LNCaP clone FGC (cell line): Measurements from ENCODE around the gene RHOBTB3.

Experiments used
- DNase-seq: peaks from one replicate; pipeline ENCODE4 v3.0.0-alpha.2; 2011; ENCODE audit warnings: low read depth
- H3K4me3 ChIP-seq: 2 replicates; pipeline ENCODE4 v1.5.1; 2011; ENCODE audit warnings: mild to moderate bottlenecking, low read depth, low read length, control low read depth
- CTCF ChIP-seq: IDR thresholded peaks from 2 replicates; pipeline ENCODE4 v1.5.1; 2012; ENCODE audit warnings: mild to moderate bottlenecking; ENCODE audit not compliant: control insufficient read depth, insufficient read depth; ENCODE audit errors: extremely low read depth

The RHOBTB3 gene

DNA sequence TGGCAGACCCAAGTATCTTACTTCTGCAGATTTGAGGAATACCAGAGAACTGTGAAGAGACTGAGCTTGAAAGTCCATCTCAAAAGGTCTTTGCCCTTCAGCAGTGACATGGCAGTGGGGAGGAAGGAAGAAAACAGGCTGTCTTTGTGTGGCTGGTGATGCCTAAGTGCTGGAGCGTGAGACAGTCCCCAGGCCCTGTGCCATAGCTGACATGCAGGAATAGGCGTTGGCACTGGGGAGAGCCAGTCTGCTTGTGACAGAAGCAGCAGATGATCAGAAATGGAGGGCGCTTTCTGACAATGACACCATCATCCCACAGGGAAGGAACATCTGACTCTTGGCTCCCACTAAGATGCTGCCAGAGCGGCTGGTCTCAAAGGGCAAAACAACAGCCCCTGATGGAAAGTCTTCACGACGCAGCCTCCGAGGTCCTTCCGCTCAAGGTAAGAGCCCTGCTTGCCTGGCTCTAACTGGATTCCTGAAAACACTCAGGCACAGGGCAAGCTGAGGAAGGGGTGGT lies 106.9 kb downstream of the RHOBTB3 start:
- no peak overlapping the region for H3K4me3 ChIP-seq
- TF ChIP-seq CTCF = no peak
- no peak for DNase-seq

DNA sequence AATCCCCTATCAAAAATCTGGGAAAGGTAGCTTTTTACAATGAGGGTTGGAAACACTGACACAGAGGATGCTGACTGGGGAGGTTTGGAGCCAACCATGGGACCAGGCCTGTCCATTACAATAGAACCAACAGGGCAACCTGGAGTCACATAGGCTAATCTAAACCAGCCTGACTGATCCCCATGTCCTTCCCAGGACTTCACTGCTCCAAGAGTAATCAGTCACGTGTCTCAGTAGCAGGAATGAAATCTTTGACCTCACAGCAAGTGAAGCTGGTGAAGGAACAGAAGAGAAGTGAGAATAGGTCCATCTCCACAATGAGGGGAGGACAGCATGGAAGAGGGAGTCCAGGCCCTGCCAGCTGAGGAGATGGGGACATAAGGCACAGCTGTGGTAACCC lies 107.4 kb downstream of the RHOBTB3 start:
- DNase-seq = no peak
- TF ChIP-seq CTCF = no peak
- no peak overlapping the region for H3K4me3 ChIP-seq

GRCh38 chr5:95839658-95840057 lies 108.5 kb downstream of the RHOBTB3 start:
- TF ChIP-seq CTCF = no peak
- no peak overlapping the region for H3K4me3 ChIP-seq
- no peak for DNase-seq

DNA sequence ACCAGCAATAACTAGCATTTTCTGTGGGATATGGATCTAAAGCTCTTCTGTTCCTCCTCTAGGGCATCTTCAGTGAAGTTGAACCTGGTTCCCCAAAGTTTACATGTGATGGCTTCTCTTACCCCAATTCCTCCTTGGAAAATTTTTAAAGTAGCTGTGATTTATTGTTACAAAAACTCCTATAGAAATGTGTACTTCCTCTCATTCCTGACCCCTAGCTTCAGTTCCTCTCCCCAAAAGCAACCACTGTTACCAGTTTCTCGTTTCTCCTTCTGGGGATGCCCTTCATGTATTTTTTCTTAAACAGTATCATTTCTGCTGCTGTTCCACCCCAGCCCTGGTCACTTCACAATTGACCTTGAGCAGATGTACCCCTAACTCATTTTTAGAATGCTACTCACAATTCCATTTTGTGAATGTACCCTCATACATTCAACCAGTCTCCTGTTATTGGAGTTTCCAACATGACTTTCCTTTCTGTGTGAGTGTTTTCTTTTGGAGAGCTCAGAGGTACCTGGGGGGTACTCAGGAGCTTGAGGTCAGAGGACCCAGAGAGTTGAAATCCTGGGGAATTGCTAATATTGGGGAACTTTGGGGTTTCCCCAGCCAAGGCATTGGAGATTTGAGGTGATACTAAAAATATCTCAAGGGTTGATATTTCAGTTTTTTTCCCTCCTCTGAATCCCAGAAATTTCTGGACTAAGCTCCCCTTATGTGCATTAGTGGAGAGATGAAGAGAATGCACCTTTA lies 110.0 kb downstream of the RHOBTB3 start:
- H3K4me3 ChIP-seq = no peak overlapping the region
- no peak for DNase-seq
- TF ChIP-seq CTCF = no peak

DNA sequence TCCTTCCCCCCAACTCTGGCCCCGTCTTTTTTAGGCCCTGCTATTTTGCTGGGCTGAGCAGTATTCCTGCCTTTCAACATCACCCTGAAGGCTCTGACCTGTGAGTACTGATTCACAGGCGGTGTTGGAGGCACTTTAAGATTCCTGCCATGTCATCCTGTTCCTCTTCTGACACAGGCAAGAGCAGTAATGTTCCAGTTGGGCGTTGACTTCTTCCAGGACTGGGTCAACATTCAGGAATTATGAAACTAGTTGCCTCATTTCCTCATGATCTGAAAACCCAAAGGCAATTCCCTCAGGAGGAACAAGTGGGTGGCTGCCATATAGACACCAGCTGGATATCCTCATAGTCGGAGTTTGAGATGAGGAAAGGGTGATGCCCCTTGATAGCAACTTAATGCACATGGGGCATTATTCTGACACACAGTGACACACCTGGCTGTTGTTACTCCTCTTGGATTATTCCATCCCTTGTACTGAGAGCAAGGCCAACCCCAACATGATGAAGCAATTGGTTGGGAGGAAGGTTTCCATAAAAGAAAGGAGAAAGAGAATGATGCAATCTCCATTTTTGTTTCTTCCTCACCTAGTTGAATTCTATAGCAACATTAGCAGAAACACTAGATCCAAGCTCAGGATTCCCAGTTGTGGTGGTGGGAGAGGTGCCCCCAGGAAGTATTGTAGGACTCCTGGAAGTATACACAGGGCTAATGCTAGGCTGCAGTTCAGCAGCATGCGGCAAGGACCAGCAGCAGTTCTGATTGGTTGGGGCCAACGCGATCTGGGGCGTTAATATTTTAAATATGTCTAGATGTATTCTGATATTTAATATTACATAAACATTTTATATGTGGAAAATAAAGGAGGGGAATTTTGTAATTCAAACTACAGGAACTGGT lies 111.0 kb downstream of the RHOBTB3 start:
- DNase-seq = no peak
- no peak overlapping the region for H3K4me3 ChIP-seq
- TF ChIP-seq CTCF = no peak

GRCh38 chr5:95842854-95843544 lies 111.9 kb downstream of the RHOBTB3 start:
- DNase-seq = peak; percentile 40
- TF ChIP-seq CTCF = peak; percentile 28; the same call in 1 of the 2 replicates
- no peak overlapping the region for H3K4me3 ChIP-seq
